Upper lobe of right lung (tissue), 1 donor: ENCODE results near the gene NEGR1. TPM values are rescaled to one million over a fixed set of nuclear protein-coding genes. Genes with fewer than 3 reads are reported as not detected.

Source experiments
- ATAC-seq: fragments of 200-7000 bp; cut with Tn5 transposase; one replicate; pipeline ENCODE4 v1.9.1; 2020; ENCODE audit warnings: mild to moderate bottlenecking, moderate library complexity
- DNase-seq: peaks from one replicate; pipeline ENCODE4 v3.0.0-alpha.2; 2020
- H3K27ac ChIP-seq: fragments of 200-600 bp; one replicate; pipeline ENCODE4 v1.8.0; 2022
- H3K27me3 ChIP-seq: fragments of 200-600 bp; one replicate; pipeline ENCODE4 v1.8.0; 2022; ENCODE audit warnings: mild to moderate bottlenecking
- H3K36me3 ChIP-seq: fragments of 200-600 bp; one replicate; pipeline ENCODE4 v1.8.0; 2022
- H3K4me1 ChIP-seq: fragments of 200-600 bp; one replicate; pipeline ENCODE4 v1.8.0; 2022
- H3K4me3 ChIP-seq: fragments of 200-600 bp; one replicate; pipeline ENCODE4 v1.8.0; 2022; ENCODE audit warnings: mild to moderate bottlenecking
- H3K9me3 ChIP-seq: fragments of 200-600 bp; one replicate; pipeline ENCODE4 v1.8.0; 2022
- CTCF ChIP-seq: fragments of 200-600 bp; IDR thresholded peaks from one replicate; pipeline ENCODE4 v1.8.0; 2022; ENCODE audit warnings: antibody characterized with exemption
- intact Hi-C: fragments of 100-400 bp; cut with DNase I; formaldehyde crosslinking; loops from one replicate; pipeline ENCODE4 v1.11.0; 2022
- total RNA-seq: library from RNA; stranded (reverse); fragmentation: NEBNext Ultra II Directional; extraction: Animal tissue kit (Norgen Biotek cat#: 25700); gene quantifications from one replicate; pipeline ENCODE4 v1.2.1, GENCODE V29; 2021
- donor health status: DM: no; HTN: yes; CAD: no; lungs with severe emphysema.

Gene NEGR1
- total RNA-seq, 1 donor from 2014 or later: 21.4 TPM

GRCh38 chr1:71561206-71561605 lies 721.1 kb downstream of the NEGR1 start:
- H3K4me3 ChIP-seq: no peak overlapping the region
- intact Hi-C loops: no loop called here
- no peak overlapping the region for H3K27ac ChIP-seq
- H3K4me1 ChIP-seq: no peaks in the 10 kb centered on the region
- H3K36me3 ChIP-seq: no peaks in the 10 kb centered on the region
- no peak for TF ChIP-seq CTCF
- no peaks in the 10 kb centered on the region for H3K9me3 ChIP-seq
- ATAC-seq (no peak), DNase-seq (no peak)
- no peaks in the 10 kb centered on the region for H3K27me3 ChIP-seq

- DNase-seq (no peak), ATAC-seq (no peak)
- TF ChIP-seq CTCF: no peak
- H3K27me3 ChIP-seq: no peaks in the 10 kb centered on the region
- no peaks in the 10 kb centered on the region for H3K4me1 ChIP-seq
- H3K9me3 ChIP-seq: no peaks in the 10 kb centered on the region
- H3K36me3 ChIP-seq: no peaks in the 10 kb centered on the region
- intact Hi-C loops: no loop called here
- no peak overlapping the region for H3K4me3 ChIP-seq
- no peak overlapping the region for H3K27ac ChIP-seq
Observed at GRCh38 chr1:71559880-71560279, 722.5 kb downstream of the NEGR1 start.

- Histone ChIP-seq H3K27me3 (no peaks in the 10 kb centered on the region), H3K36me3 (no peaks in the 10 kb centered on the region), H3K9me3 (no peaks in the 10 kb centered on the region), H3K4me3 (no peak overlapping the region), H3K27ac (no peak overlapping the region), H3K4me1 (no peaks in the 10 kb centered on the region)
- ATAC-seq (no peak), DNase-seq (no peak)
- intact Hi-C loops: no loop called here
- no peak for TF ChIP-seq CTCF
Observed at GRCh38 chr1:71557138-71557537, 725.2 kb downstream of the NEGR1 start.

- Histone ChIP-seq H3K27ac (no peak overlapping the region), H3K4me1 (no peaks in the 10 kb centered on the region), H3K4me3 (no peak overlapping the region), H3K36me3 (no peaks in the 10 kb centered on the region), H3K27me3 (no peaks in the 10 kb centered on the region), H3K9me3 (no peaks in the 10 kb centered on the region)
- intact Hi-C loops: no loop called here
- DNase-seq (no peak), ATAC-seq (no peak)
- no peak for TF ChIP-seq CTCF
Observed at GRCh38 chr1:71548398-71548890, 733.9 kb downstream of the NEGR1 start.

GRCh38 chr1:71542155-71542554 lies 740.2 kb downstream of the NEGR1 start:
- Histone ChIP-seq H3K27me3 (no peaks in the 10 kb centered on the region), H3K4me1 (no peaks in the 10 kb centered on the region), H3K36me3 (no peaks in the 10 kb centered on the region), H3K4me3 (no peak overlapping the region), H3K9me3 (no peaks in the 10 kb centered on the region), H3K27ac (no peak overlapping the region)
- intact Hi-C loops: no loop called here
- TF ChIP-seq CTCF: no peak
- DNase-seq (no peak), ATAC-seq (no peak)

GRCh38 chr1:71533950-71534349 lies 748.4 kb downstream of the NEGR1 start:
- ATAC-seq: no peak
- no peaks in the 10 kb centered on the region for H3K27me3 ChIP-seq
- intact Hi-C loops: no loop called here
- no peak for TF ChIP-seq CTCF
- no peak overlapping the region for H3K27ac ChIP-seq
- no peak for DNase-seq
- no peaks in the 10 kb centered on the region for H3K36me3 ChIP-seq
- H3K4me3 ChIP-seq: no peak overlapping the region
- H3K4me1 ChIP-seq: no peaks in the 10 kb centered on the region
- H3K9me3 ChIP-seq: no peaks in the 10 kb centered on the region
